GM19025 (cell line): Measurements from ENCODE around the gene COL12A1.
"Not testable (repeated sequence)": the region's sequence is repeated elsewhere in the genome, so short reads cannot be mapped to it uniquely, and the experiment has no call there.

ENCODE experiments used
- ATAC-seq: cut with Tn5 transposase; IDR thresholded peaks from one replicate; pipeline ENCODE4 v1.9.1; 2021; ENCODE audit warnings: mild to moderate bottlenecking, low read depth, moderate library complexity; ENCODE audit not compliant: unreplicated experiment

COL12A1 gene

GRCh38 chr6:75186581-75186980, 19.3 kb downstream of the COL12A1 start:
- not testable (repeated sequence) for ATAC-seq

- no peak for ATAC-seq
These were observed 22.7 kb downstream of the COL12A1 start for GRCh38 chr6:75183099-75183541.

GRCh38 chr6:75180864-75181263, 25.0 kb downstream of the COL12A1 start:
- ATAC-seq, result no peak

- ATAC-seq, result no peak
These were observed 27.1 kb downstream of the COL12A1 start for GRCh38 chr6:75178757-75179156.

- ATAC-seq, result no peak
These were observed 29.7 kb downstream of the COL12A1 start for GRCh38 chr6:75176076-75176582.

- no peak for ATAC-seq
These were observed 33.9 kb downstream of the COL12A1 start for GRCh38 chr6:75171986-75172385.

- ATAC-seq, result no peak
These were observed 34.3 kb downstream of the COL12A1 start for GRCh38 chr6:75171567-75171966.

- ATAC-seq, result no peak
These were observed 34.9 kb downstream of the COL12A1 start for GRCh38 chr6:75170691-75171560.

GRCh38 chr6:75169689-75170586, 35.9 kb downstream of the COL12A1 start:
- no peak for ATAC-seq

GRCh38 chr6:75167851-75168250, 38.0 kb downstream of the COL12A1 start:
- ATAC-seq, result no peak

GRCh38 chr6:75167325-75167724, 38.5 kb downstream of the COL12A1 start:
- no peak for ATAC-seq

- no peak for ATAC-seq
These were observed 39.1 kb downstream of the COL12A1 start for GRCh38 chr6:75166773-75167172.

- no peak for ATAC-seq
These were observed 39.6 kb downstream of the COL12A1 start for GRCh38 chr6:75166236-75166635.

GRCh38 chr6:75158176-75158575, 47.7 kb downstream of the COL12A1 start:
- ATAC-seq, result no peak

GRCh38 chr6:75157336-75157735, 48.5 kb downstream of the COL12A1 start:
- no peak for ATAC-seq

GRCh38 chr6:75156186-75156878, 49.5 kb downstream of the COL12A1 start:
- ATAC-seq, result no peak

- ATAC-seq, result no peak
These were observed 50.2 kb downstream of the COL12A1 start for GRCh38 chr6:75155631-75156030.

- no peak for ATAC-seq
These were observed 50.9 kb downstream of the COL12A1 start for GRCh38 chr6:75154973-75155372.

- no peak for ATAC-seq
These were observed 55.0 kb downstream of the COL12A1 start for GRCh38 chr6:75150685-75151412.

GRCh38 chr6:75149696-75150095, 56.2 kb downstream of the COL12A1 start:
- ATAC-seq, result no peak
